Neural progenitor cell (in vitro differentiated cells): ENCODE results near the gene PWP2. TPM values are rescaled to one million over a fixed set of nuclear protein-coding genes. Genes with fewer than 3 reads are reported as not detected.

Source experiments
- DNase-seq: peaks from one replicate; pipeline ENCODE4 v3.0.0-alpha.2; 2016; ENCODE audit warnings: low spot score
- H2AFZ ChIP-seq: fragments of 200-600 bp; sonication (generic); replicated peaks from 2 replicates; pipeline ENCODE4 v1.6.1; 2016; ENCODE audit warnings: antibody characterized with exemption
- H3F3A ChIP-seq: fragments of 200-600 bp; sonication (generic); 2 replicates; pipeline ENCODE4 v1.6.1; 2016; ENCODE audit warnings: antibody characterized with exemption, low read depth
- H3K27ac ChIP-seq: fragments of 200-600 bp; sonication (generic); 2 replicates; pipeline ENCODE4 v1.5.1; 2016; ENCODE audit warnings: mild to moderate bottlenecking
- H3K27me3 ChIP-seq: fragments of 200-600 bp; sonication (generic); 2 replicates; pipeline ENCODE4 v1.6.1; 2016; ENCODE audit warnings: mild to moderate bottlenecking, moderate library complexity
- H3K36me3 ChIP-seq: fragments of 200-600 bp; sonication (generic); 2 replicates; pipeline ENCODE4 v1.5.1; 2016
- H3K4me1 ChIP-seq: fragments of 200-600 bp; sonication (generic); 2 replicates; pipeline ENCODE4 v1.6.1; 2016; ENCODE audit warnings: mixed run types
- H3K4me2 ChIP-seq: fragments of 200-600 bp; sonication (generic); 2 replicates; pipeline ENCODE4 v1.6.1; 2016
- H3K4me3 ChIP-seq: fragments of 200-600 bp; sonication (generic); 2 replicates; pipeline ENCODE4 v1.5.1; 2016
- H3K79me2 ChIP-seq: fragments of 200-600 bp; sonication (generic); 2 replicates; pipeline ENCODE4 v1.6.1; 2016; ENCODE audit warnings: low read depth
- H3K9ac ChIP-seq: fragments of 200-600 bp; sonication (generic); 2 replicates; pipeline ENCODE4 v1.6.1; 2016
- H3K9me3 ChIP-seq: fragments of 200-600 bp; sonication (generic); 2 replicates; pipeline ENCODE4 v1.5.1; 2016; ENCODE audit warnings: low read depth
- H4K20me1 ChIP-seq: fragments of 200-600 bp; sonication (generic); 2 replicates; pipeline ENCODE4 v1.6.1; 2016; ENCODE audit warnings: low read depth
- H3K27ac Mint-ChIP-seq: 3 replicates; pipeline ENCODE4 v1.8.0; 2021; ENCODE audit warnings: mixed read lengths
- H3K27me3 Mint-ChIP-seq: 2 replicates; pipeline ENCODE4 v1.8.0; 2022; ENCODE audit warnings: low read depth, mild to moderate bottlenecking, inconsistent platforms, moderate library complexity, mixed read lengths; ENCODE audit not compliant: insufficient read depth
- H3K36me3 Mint-ChIP-seq: 3 replicates; pipeline ENCODE4 v1.8.0; 2021; ENCODE audit warnings: mixed read lengths
- H3K4me1 Mint-ChIP-seq: 3 replicates; pipeline ENCODE4 v1.8.0; 2021; ENCODE audit warnings: mixed read lengths
- H3K4me3 Mint-ChIP-seq: 3 replicates; pipeline ENCODE4 v1.8.0; 2021; ENCODE audit warnings: mild to moderate bottlenecking, moderate library complexity, mixed read lengths
- H3K9me3 Mint-ChIP-seq: 3 replicates; pipeline ENCODE4 v1.8.0; 2020; ENCODE audit warnings: mixed read lengths
- EZH2 ChIP-seq: fragments of 200-600 bp; sonication (generic); IDR thresholded peaks from 2 replicates; pipeline ENCODE4 v1.6.1; 2017; ENCODE audit warnings: antibody characterized with exemption, mild to moderate bottlenecking, moderate library complexity
- EZH2phosphoT487 ChIP-seq: fragments of 200-600 bp; sonication (generic); IDR thresholded peaks from 2 replicates; pipeline ENCODE4 v1.6.1; 2017; ENCODE audit warnings: antibody characterized with exemption
- total RNA-seq: library from RNA; depleted of rRNA; stranded (reverse); fragments of >200 nt; gene quantifications from 2 replicates; pipeline ENCODE4 v1.2.3, GENCODE V29; 2015; ENCODE audit warnings: low replicate concordance
- TF ChIP-seq, protein P1 (sequence below): fragments of 200-600 bp; sonication (generic); IDR thresholded peaks from 2 replicates; pipeline ENCODE4 v1.5.1; 2017; ENCODE audit warnings: antibody characterized with exemption, mild to moderate bottlenecking

Gene PWP2
- total RNA-seq, 1 donor from 2014 or later: 9.8 TPM

DNA sequence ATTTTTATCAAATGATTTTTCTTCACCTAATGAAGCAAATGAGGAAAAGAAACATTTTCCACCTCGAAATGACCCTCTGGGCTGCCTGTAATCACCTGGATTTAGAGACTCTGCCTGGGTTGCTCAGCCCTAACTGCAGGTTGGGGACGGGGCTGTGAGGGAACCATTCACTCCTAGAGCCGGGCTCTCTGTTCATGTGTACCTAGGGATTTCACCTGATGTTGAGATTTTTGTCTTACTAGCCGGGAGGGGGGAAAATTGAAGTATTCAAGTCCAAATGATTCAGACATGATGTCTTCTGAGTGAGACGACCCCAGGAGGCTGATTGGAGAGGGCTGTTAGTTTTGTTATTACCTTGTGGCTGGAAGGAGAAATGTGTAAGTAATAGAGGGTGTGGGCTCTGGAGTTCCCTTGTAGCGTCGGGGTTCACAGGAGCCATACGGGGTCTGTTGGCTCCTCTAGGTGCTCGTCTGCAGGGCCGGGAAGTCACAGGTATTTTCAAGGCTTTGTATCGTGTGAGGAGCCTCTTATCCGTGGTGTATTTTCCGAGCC, 42.3 kb upstream of the PWP2 start:
- Mint-ChIP-seq H3K27ac (no peak overlapping the region), H3K9me3 (no peaks in the 10 kb centered on the region), H3K36me3 (peaks cover 12% of the 10 kb centered on the region), H3K4me1 (peaks cover 14% of the 10 kb centered on the region), H3K4me3 (no peak overlapping the region), H3K27me3 (peaks cover 3% of the 10 kb centered on the region)
- Histone ChIP-seq H3K27ac (no peak overlapping the region), H3K4me2 (no peak overlapping the region), H2AFZ (no peak overlapping the region), H3K4me1 (peaks cover 11% of the 10 kb centered on the region), H3K79me2 (peaks cover 21% of the 10 kb centered on the region), H3K9ac (no peak overlapping the region), H3K27me3 (no peaks in the 10 kb centered on the region), H3K4me3 (no peak overlapping the region), H4K20me1 (peaks cover 10% of the 10 kb centered on the region), H3K36me3 (no peaks in the 10 kb centered on the region), H3F3A (no peaks in the 10 kb centered on the region), H3K9me3 (no peaks in the 10 kb centered on the region)
- TF ChIP-seq, protein P1, sequence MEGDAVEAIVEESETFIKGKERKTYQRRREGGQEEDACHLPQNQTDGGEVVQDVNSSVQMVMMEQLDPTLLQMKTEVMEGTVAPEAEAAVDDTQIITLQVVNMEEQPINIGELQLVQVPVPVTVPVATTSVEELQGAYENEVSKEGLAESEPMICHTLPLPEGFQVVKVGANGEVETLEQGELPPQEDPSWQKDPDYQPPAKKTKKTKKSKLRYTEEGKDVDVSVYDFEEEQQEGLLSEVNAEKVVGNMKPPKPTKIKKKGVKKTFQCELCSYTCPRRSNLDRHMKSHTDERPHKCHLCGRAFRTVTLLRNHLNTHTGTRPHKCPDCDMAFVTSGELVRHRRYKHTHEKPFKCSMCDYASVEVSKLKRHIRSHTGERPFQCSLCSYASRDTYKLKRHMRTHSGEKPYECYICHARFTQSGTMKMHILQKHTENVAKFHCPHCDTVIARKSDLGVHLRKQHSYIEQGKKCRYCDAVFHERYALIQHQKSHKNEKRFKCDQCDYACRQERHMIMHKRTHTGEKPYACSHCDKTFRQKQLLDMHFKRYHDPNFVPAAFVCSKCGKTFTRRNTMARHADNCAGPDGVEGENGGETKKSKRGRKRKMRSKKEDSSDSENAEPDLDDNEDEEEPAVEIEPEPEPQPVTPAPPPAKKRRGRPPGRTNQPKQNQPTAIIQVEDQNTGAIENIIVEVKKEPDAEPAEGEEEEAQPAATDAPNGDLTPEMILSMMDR: no peak
- TF ChIP-seq EZH2 (no peak), EZH2phosphoT487 (no peak)
- DNase-seq: no peak

DNA sequence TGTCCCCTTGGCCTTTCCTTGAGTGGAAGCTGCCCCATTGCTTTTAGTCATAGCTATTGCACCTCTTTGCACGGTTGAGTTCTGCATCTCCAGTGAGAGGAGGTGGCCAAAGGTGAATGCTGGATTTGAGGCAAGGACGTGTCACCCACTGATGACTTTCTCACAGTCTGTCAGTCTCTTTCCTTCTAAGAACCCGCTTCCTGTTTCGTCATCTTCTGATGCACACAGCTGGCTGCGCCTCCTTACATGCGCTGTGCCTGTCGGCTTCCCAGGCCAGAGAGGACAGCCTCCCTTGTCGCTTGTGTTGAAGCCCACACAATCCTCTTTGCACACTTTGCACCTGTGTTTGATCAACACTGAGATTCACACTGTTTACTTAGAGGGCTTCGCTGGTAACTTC, 41.8 kb upstream of the PWP2 start:
- peaks cover 3% of the 10 kb centered on the region for H3K27me3 Mint-ChIP-seq
- Histone ChIP-seq H2AFZ (no peak overlapping the region), H3K9me3 (no peaks in the 10 kb centered on the region), H3F3A (no peaks in the 10 kb centered on the region), H3K27me3 (no peaks in the 10 kb centered on the region), H3K27ac (no peak overlapping the region), H3K4me1 (peaks cover 11% of the 10 kb centered on the region), H4K20me1 (peaks cover 10% of the 10 kb centered on the region), H3K9ac (no peak overlapping the region), H3K36me3 (no peaks in the 10 kb centered on the region), H3K4me3 (no peak overlapping the region), H3K79me2 (peaks cover 21% of the 10 kb centered on the region), H3K4me2 (no peak overlapping the region)
- H3K4me3 Mint-ChIP-seq: no peak overlapping the region
- no peaks in the 10 kb centered on the region for H3K9me3 Mint-ChIP-seq
- no peak for TF ChIP-seq EZH2phosphoT487
- TF ChIP-seq, protein P1: no peak
- TF ChIP-seq EZH2: no peak
- no peak overlapping the region for H3K27ac Mint-ChIP-seq
- no peak for DNase-seq
- H3K36me3 Mint-ChIP-seq: peaks cover 12% of the 10 kb centered on the region
- peaks cover 14% of the 10 kb centered on the region for H3K4me1 Mint-ChIP-seq

DNA sequence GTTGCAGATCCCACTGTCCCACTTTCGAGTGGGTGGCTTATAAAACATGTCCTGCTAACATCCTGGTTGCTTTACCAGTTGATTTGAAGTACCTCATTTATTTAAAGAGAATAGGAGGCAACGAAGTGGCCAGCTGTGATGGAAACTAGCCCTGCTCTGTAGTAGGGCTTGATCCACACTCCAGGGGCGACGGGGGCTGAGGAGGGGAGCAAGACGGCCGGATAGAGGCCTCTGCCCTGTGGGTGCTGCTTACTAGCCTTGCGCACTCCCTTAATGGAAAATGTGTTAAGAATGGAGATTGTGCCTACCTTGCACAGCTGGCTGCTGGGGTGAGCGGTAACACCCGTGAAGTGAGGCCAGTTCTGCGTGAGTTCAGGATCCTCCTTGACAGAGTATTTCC, 41.1 kb upstream of the PWP2 start:
- Histone ChIP-seq H3K4me3 (no peak overlapping the region), H3K9ac (no peak overlapping the region), H3K79me2 (peaks cover 21% of the 10 kb centered on the region), H3K27me3 (no peaks in the 10 kb centered on the region), H3K27ac (no peak overlapping the region), H2AFZ (no peak overlapping the region), H3K4me1 (peaks cover 11% of the 10 kb centered on the region), H3K9me3 (no peaks in the 10 kb centered on the region), H4K20me1 (peaks cover 10% of the 10 kb centered on the region), H3K4me2 (no peak overlapping the region), H3F3A (no peaks in the 10 kb centered on the region), H3K36me3 (no peaks in the 10 kb centered on the region)
- Mint-ChIP-seq H3K9me3 (no peaks in the 10 kb centered on the region), H3K4me3 (no peak overlapping the region), H3K36me3 (peaks cover 12% of the 10 kb centered on the region), H3K27me3 (peaks cover 6% of the 10 kb centered on the region), H3K4me1 (peaks cover 14% of the 10 kb centered on the region), H3K27ac (peak overlapping the region; percentile 89)
- no peak for DNase-seq
- no peak for TF ChIP-seq EZH2phosphoT487

DNA sequence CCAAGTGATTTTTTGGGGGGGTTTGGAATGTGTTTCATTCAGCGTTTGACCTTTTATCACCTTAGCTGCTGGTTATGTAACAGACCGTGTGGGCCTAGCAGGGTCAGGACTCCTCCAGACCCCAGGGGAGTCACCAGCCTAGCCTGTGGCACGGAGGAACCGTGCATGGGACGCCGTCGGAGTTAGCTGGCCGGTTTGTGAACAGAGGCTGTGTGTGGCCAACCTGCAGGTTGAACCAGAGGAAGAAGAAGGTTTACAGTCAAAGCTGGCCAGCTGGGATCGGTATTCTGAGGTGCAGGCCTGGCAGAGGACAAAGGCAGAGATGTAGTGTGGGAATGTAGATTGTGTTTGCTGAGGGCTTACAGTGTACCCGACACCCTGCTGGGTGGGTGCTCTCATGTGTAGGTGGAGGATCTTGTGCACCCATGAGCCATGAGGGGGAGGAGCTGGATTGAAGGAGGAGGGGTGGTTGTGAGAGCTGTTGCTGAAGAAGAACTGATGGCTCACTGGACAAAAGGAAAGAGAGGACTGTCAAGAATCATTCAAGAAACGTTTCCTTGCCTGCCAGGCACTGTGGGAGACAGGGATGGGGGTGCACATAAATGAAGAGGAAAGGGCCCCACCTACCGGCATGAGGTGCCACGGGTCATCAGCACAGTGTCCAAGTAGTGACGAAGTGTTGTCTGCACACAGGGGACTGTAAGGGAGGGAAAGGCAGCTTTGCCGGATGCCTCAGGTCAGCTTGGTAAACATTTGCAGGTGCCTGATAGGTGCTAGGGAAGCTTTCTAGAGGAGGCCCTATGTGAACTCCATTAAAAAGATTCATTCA, 40.0 kb upstream of the PWP2 start:
- Mint-ChIP-seq H3K9me3 (no peaks in the 10 kb centered on the region), H3K4me1 (peaks cover 14% of the 10 kb centered on the region), H3K36me3 (peaks cover 12% of the 10 kb centered on the region), H3K27ac (peak overlapping the region; percentile 50), H3K4me3 (no peak overlapping the region), H3K27me3 (peaks cover 6% of the 10 kb centered on the region)
- Histone ChIP-seq H3K36me3 (no peaks in the 10 kb centered on the region), H3K27ac (peak overlapping the region; percentile 46), H2AFZ (no peak overlapping the region), H3K4me3 (no peak overlapping the region), H3K79me2 (peaks cover 21% of the 10 kb centered on the region), H3K9me3 (no peaks in the 10 kb centered on the region), H3F3A (no peaks in the 10 kb centered on the region), H4K20me1 (peaks cover 10% of the 10 kb centered on the region), H3K4me1 (peaks cover 11% of the 10 kb centered on the region), H3K27me3 (no peaks in the 10 kb centered on the region), H3K9ac (no peak overlapping the region), H3K4me2 (no peak overlapping the region)
- no peak for DNase-seq
- TF ChIP-seq, protein P1: no peak
- TF ChIP-seq EZH2 (no peak), EZH2phosphoT487 (no peak)
